SH-SY5Y (cell line): Measurements from ENCODE around the gene ROPN1L.

Experiments used
- GATA2 ChIP-seq: IDR thresholded peaks from 2 replicates; pipeline ENCODE4 v1.6.1; 2011; ENCODE audit warnings: mild to moderate bottlenecking, low read depth, low read length
- GATA3 ChIP-seq: IDR thresholded peaks from 2 replicates; pipeline ENCODE4 v1.6.1; 2011; ENCODE audit warnings: low read depth, mild to moderate bottlenecking, low read length, moderate library complexity

DNA sequence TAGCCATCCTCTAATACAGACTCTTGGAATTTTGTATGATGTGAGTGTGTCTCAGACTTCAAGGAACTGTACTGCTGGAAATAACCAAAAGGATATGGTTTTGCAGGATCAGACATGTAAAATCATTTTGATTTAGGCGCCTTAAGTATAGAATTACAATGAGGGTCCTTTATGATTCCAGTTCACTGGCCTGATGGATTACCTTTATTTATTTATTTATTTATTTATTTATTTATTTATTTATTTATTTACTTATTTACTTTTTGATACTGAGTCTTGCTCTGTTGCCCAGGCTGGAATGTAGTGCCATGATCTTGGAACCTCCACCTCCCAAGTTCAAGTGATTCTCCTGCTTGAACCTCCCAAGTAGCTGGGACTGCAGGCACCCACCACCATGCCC lies 37.9 kb upstream of the ROPN1L start:
- TF ChIP-seq GATA2 (no peak), GATA3 (no peak)
